SK-N-MC (cell line): Measurements from ENCODE around the gene ADRM1.

Experiments
- EZH2 ChIP-seq: fragments of 200-600 bp; sonication (generic); IDR thresholded peaks from one replicate; pipeline ENCODE4 v1.6.1; 2017; ENCODE audit warnings: antibody characterized with exemption
- FOXP2 ChIP-seq: optimal IDR thresholded peaks from 2 replicates; pipeline ENCODE3; 2011; ENCODE audit warnings: mild to moderate bottlenecking, moderate library complexity; ENCODE audit not compliant: insufficient read depth; ENCODE audit errors: extremely low read length, control extremely low read depth
- POLR2AphosphoS5 ChIP-seq: IDR thresholded peaks from 2 replicates; pipeline ENCODE4 v1.6.1; 2012; ENCODE audit warnings: mild to moderate bottlenecking, low read depth, low read length, borderline replicate concordance

- TF ChIP-seq POLR2AphosphoS5: no peak
- no peak for TF ChIP-seq EZH2
- no peak for TF ChIP-seq FOXP2
These were observed 44.6 kb downstream of the ADRM1 start for GRCh38 chr20:62347445-62347844.
